ENCODE measurements around the gene DCAF8. TPM values are rescaled to one million over a fixed set of nuclear protein-coding genes. Genes with fewer than 3 reads are reported as not detected.

Gene DCAF8
- total RNA-seq, 1 donor from 2014 or later: 130 TPM

- Histone ChIP-seq H3K9me3 (no peaks in the 10 kb centered on the region), H3K4me1 (peaks cover 4% of the 10 kb centered on the region), H3K27me3 (no peaks in the 10 kb centered on the region), H3K36me3 (no peaks in the 10 kb centered on the region), H3K27ac (no peak within 1 kb of the TSS), H3K4me3 (no peak within 1 kb of the TSS)
- DNase-seq: no peak
- intact Hi-C loops (cut with DNase I): loop anchor here (10.0 kb wide), 1 partner anchor 65 kb away; no protein-coding TSS in a partner anchor
- TF ChIP-seq CTCF (IDR thresholded peaks at IDR 0.05): no peak
- ATAC-seq: no peak
Observed at GRCh38 chr1:160189649-160190625, 72.4 kb downstream of the DCAF8 start, which contains the start of gene CASQ1. CASQ1 (plus strand) TSS chr1:160190575; CDS start chr1:160190752, 177 bp downstream.

GRCh38 chr1:160188341-160188740 lies 74.0 kb downstream of the DCAF8 start:
- intact Hi-C loops (cut with DNase I): no loop called here
- no peaks in the 10 kb centered on the region for H3K9me3 ChIP-seq
- no peak for TF ChIP-seq CTCF (IDR thresholded peaks at IDR 0.05)
- H3K4me3 ChIP-seq: no peak overlapping the region
- ATAC-seq (no peak), DNase-seq (no peak)
- no peak overlapping the region for H3K27ac ChIP-seq
- no peaks in the 10 kb centered on the region for H3K27me3 ChIP-seq
- H3K4me1 ChIP-seq: peaks cover 1% of the 10 kb centered on the region
- no peaks in the 10 kb centered on the region for H3K36me3 ChIP-seq

GRCh38 chr1:160187407-160187806 lies 74.9 kb downstream of the DCAF8 start:
- DNase-seq: no peak
- Histone ChIP-seq H3K4me1 (no peaks in the 10 kb centered on the region), H3K36me3 (no peaks in the 10 kb centered on the region), H3K9me3 (no peaks in the 10 kb centered on the region), H3K4me3 (no peak overlapping the region), H3K27ac (no peak overlapping the region), H3K27me3 (no peaks in the 10 kb centered on the region)
- ATAC-seq: no peak
- no peak for TF ChIP-seq CTCF (IDR thresholded peaks at IDR 0.05)
- intact Hi-C loops (cut with DNase I): no loop called here

- Histone ChIP-seq H3K4me3 (no peak overlapping the region), H3K27me3 (no peaks in the 10 kb centered on the region), H3K36me3 (no peaks in the 10 kb centered on the region), H3K27ac (no peak overlapping the region), H3K4me1 (no peaks in the 10 kb centered on the region), H3K9me3 (no peaks in the 10 kb centered on the region)
- TF ChIP-seq CTCF (IDR thresholded peaks at IDR 0.05): no peak
- intact Hi-C loops (cut with DNase I): no loop called here
- ATAC-seq (no peak), DNase-seq (no peak)
Observed at GRCh38 chr1:160186729-160187128, 75.6 kb downstream of the DCAF8 start.

- ATAC-seq (no peak), DNase-seq (no peak)
- no peaks in the 10 kb centered on the region for H3K4me1 ChIP-seq
- H3K36me3 ChIP-seq: no peaks in the 10 kb centered on the region
- H3K4me3 ChIP-seq: no peak overlapping the region
- no peak for TF ChIP-seq CTCF (IDR thresholded peaks at IDR 0.05)
- no peaks in the 10 kb centered on the region for H3K9me3 ChIP-seq
- H3K27me3 ChIP-seq: no peaks in the 10 kb centered on the region
- intact Hi-C loops (cut with DNase I): no loop called here
- H3K27ac ChIP-seq: no peak overlapping the region
Observed at GRCh38 chr1:160186246-160186645, 76.1 kb downstream of the DCAF8 start.

Data from upper lobe of right lung (tissue), 1 donor.